Measurements from ENCODE around the gene NPDC1. TPM values are rescaled to one million over a fixed set of nuclear protein-coding genes. Genes with fewer than 3 reads are reported as not detected.

The NPDC1 gene, protein sequence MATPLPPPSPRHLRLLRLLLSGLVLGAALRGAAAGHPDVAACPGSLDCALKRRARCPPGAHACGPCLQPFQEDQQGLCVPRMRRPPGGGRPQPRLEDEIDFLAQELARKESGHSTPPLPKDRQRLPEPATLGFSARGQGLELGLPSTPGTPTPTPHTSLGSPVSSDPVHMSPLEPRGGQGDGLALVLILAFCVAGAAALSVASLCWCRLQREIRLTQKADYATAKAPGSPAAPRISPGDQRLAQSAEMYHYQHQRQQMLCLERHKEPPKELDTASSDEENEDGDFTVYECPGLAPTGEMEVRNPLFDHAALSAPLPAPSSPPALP
- 15.9 and 17.4 TPM in 2 replicates for total RNA-seq (2014; rRNA removed; shearing (Covaris generic))

DNA sequence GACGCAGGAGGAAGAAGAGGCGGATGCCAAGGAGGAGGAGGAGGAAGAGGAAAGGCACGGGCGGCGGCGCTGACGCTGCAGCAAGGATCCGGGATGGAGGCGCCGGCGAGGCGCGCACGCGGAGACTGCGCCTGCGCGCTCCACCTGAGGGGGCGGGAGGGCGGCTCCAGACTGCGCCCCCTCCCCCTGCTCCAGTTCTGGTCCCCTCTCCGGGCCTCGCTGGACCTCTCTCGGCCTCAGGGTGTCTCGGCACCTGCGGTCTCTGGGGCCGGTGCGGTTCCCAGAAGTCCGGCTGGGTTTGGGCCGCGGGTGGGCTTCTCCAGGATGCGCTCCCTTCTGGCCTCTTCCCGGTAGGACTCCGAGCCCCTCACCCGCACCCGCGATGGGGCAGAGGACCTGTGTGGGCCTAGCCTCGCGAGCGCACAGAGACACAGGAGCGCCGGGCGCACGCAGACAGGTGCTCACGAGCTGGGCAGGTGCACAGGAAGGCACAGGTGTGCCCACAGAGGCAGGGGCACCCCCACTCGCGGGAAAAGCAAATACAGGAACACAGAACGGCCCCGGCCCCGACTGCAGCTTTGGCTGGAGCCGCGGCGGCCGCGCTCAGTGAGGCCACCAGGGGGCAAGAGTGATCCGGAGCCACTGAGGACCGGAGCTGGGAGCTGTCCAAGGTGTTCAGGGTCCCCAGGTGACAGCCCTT, at the start of gene NPDC1:
NPDC1 (minus strand) TSS at position 90 of the 700 bp plus-strand sequence. CDS start 188 bp downstream, outside the sequence.
- peak; percentile 90 for DNase-seq (ENCODE audit: low read depth)

DNA sequence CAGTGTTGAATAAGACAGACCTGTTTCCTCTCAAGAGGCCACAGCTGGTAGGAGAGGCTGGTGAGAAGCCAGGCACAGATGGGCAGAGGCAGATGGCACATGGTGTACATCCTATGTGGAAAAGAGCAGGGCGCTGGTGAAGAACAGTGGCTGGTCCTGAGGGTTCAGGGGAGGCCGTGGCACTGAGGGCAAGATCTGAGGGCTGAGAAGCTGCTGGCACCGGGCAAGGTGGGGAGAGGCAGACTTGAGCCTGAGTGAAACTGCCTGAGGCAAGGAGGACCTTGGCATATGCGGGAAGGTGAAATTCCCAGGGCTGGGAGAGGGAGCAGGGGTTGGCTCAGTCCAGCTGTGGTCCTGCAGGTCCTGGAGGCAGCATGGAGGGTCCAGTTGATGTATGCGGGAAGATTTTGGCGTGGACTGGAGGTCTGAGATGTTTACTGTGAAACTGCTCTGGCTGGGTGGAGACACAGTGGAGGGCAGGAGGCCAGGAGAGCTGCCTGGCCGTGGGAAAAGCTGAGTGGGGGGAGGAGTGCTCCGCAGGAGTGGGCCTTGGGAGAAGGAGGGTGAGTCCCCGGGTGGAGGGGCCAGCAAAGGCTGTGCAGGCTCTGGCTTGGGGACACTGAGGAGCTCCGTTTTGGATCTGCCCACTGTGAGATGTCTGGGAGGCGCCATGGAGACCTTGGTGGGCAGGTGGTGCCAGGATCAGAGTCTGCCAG, 43.4 kb upstream of the NPDC1 start:
- no peak for DNase-seq (ENCODE audit: low read depth)

DNA sequence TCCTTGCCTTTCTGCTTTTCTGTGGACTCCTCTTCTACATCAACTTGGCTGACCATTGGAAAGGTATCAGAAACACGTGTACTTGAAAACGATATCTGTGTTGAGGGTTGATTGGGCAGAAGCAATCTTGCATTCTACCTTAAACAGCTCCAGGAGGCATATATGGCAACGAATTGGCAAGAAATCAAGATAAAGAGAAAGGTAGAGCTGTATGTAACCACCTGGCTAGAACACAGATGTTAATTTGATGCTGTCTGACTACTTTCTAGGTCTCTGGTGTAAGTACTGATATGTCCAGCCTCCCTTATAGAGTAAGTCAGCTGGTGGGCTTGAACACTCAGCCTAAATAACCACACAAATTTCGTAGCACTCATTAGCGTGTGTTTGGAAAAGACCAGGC, 42.1 kb upstream of the NPDC1 start:
- DNase-seq (ENCODE audit: low read depth): no peak

DNA sequence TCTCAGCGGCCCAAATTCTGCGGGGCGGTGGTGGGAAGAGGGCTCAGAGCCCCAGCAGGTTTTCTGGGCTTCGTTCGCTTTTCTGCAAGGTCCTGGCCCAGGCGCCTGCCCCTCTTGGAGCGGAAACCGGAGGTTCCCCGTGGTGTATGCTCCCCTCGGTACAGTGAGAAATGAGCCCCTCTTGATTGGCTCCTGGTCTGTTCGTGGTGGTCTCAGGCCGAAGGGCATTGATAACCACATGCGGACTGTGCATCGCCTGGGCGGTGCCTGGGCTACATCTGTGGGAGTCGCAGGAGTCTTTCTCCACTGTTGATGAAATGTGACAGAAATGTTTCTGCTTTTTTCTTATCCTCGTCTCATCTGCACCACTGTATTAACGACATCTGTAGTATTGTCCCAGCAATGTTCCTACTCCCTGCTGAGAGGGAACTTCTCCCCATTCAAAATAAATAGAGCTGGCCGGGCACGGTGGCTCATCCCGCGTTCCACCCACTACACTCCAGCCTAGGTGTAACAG, 41.5 kb upstream of the NPDC1 start:
- no peak for DNase-seq (ENCODE audit: low read depth)

DNA sequence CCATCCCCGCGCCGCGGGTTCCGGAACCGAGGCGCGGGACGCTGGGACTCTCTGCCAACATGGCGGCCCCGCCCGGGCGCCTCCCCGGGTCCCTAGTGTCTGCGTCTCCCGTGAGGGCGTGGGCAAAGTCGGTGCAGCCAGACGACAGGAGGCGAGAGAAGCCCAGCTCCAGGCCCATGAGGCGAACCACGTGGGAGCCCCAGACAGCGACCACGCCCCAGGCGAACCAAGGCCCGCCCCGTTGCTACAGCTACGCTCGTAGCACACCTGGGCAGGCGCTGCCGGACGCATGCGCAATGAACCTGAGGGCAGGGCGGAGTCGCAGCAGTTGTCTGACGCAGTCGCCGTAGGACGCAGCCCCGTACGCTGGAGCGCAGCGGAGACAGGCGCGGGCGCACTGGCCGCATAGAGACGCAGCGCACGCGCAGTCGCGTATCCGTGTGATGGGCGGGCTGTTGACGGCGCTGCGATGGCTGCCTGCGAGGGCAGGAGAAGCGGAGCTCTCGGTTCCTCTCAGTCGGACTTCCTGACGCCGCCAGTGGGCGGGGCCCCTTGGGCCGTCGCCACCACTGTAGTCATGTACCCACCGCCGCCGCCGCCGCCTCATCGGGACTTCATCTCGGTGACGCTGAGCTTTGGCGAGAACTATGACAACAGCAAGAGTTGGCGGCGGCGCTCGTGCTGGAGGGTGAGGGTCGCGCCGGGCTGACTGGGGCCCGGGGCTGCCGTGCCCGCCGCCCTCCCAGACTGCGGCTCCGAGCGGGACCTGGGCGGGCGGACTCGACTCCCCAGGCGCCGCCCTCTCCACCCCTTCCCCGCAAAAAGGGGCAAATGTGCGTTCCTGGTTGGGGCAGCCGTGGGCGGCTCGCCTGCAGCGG, 40.8 kb upstream of the NPDC1 start, which contains the start of gene MAN1B1:
MAN1B1 (plus strand) TSS at position 455 of the 878 bp plus-strand sequence; CDS start at position 470, 15 bp downstream.
- DNase-seq (ENCODE audit: low read depth): peak; percentile 100

DNA sequence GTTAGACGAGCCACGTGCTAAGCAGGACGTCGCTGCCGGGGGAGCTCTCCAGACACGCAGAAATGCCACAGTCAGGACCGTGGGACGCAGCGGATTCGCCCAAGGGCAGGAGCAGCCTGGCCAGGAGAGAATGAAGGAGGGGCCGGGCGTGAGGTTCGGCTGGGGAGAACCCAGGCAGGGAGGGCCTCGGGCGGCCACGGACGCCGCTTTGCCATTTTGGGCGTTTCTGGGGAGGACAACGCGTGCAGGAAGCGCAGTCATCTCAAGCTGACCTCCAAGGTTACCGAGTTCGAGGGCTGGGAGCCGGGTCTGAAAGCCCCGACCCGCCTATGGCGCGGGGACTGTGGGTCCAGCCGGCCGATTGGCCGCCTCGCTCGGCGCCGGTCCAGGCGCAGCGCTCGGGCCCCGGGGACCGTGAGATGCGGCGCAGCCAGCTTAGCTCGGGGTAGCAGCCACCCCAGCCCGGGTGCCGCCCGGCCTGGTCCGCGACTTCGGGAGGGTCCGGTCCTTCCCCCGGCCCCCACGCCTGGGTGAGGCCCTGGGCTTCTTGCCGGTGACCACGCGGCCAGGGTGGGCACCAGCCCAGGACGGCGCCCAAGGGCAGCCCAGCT, 40.0 kb upstream of the NPDC1 start:
- peak; percentile 62 for DNase-seq (ENCODE audit: low read depth)

DNA sequence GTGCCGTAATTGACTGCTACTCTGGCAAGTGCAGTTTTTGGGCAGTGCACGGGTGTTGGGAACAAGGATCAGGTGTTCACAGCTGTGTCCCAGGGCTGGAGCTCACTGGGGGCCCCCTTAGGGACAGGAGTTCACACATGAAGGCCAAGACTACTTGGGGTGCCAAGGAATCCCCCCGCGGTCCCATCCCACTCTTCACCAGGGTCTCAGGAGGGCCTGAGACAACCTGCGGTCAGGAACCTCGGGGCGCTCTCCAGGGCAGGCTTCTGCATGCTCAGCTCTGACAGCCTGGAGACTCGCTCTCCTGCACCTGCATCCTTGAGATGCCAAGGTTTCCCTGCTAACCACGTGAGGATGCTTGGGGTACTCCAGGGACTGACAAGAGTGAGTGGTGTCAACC, 38.5 kb upstream of the NPDC1 start:
- no peak for DNase-seq (ENCODE audit: low read depth)

DNA sequence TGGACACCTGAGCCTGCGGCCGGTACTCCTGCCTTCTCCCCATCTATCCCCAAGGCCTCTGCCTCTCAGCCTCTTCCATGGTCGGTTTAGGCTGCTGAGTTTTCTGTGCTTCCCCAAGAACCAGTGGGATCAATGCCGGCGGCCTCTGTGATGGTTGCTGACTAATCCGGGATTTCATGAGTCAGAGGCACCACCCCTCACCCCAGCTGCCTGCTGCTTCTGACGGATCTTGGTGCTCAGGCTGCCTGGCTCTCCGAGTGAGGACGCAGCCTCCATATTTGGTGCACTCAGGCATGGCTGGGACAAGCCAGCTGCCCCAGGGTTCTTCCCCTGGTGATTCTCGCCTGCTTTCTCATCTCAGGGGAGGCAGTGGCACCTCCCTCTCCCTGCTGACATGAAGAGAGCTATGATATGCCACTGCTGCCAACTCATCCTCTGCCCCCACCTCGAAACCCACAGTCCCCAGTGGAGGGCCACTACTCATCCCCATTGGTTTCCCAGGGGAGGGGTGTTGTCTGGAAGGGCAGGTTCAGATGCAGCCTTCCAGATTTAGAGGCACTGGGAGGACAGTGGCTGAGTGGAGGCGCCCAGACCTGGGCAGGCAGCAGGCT, 37.5 kb upstream of the NPDC1 start:
- DNase-seq (ENCODE audit: low read depth): peak; percentile 99

DNA sequence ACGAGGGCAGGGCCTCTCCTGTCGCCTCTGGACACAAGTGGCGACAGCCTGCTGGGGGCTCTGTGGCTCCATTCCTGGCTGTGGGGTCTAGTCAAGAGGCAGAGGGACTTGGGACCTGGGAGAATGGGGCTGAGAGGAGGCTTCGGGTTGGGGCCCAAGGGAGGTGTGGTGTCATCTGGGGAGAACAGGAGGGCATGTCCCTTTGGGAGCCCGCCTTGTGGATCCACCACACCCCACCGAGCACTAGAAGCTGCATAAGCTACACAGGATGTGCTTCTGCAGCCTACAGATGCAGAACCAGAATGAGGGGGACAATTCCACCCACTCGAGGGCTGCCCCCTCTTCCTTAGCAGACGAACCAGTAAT, 36.9 kb upstream of the NPDC1 start:
- DNase-seq (ENCODE audit: low read depth): no peak

DNA sequence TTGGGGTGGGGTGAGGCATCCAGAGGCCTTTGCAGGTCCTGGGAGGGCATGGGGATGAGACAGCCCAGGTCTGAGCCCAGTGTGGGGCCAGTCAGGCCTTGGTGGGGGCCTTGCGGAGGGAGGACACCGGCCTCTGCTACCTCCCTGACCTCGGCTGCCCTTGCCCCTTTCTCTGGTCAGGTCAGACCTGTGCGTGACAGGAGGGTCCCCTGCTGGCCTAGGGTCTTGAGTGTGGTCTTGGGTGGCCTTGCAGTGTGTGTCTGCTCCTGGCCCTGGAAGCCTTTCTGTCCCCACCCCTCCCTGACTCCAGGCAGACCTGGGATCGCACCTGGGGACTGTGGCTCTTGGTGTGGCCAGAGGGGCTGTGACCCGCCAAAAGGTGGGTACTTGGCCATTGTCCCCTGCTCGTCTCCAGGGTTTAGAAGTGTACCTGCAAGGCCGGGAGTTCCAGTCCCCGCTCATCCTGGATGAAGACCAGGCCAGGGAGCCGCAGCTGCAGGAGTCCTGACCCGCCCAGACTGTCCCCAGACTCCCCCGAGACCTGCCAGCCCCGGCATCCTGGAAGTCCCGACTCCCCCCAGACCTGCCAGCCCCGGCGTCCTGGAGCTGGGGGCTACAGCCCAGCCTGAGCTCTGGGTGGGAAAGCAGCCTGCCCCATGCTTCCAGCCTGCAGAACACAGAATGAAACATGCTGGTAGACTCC, 36.4 kb upstream of the NPDC1 start:
- no peak for DNase-seq (ENCODE audit: low read depth)

DNA sequence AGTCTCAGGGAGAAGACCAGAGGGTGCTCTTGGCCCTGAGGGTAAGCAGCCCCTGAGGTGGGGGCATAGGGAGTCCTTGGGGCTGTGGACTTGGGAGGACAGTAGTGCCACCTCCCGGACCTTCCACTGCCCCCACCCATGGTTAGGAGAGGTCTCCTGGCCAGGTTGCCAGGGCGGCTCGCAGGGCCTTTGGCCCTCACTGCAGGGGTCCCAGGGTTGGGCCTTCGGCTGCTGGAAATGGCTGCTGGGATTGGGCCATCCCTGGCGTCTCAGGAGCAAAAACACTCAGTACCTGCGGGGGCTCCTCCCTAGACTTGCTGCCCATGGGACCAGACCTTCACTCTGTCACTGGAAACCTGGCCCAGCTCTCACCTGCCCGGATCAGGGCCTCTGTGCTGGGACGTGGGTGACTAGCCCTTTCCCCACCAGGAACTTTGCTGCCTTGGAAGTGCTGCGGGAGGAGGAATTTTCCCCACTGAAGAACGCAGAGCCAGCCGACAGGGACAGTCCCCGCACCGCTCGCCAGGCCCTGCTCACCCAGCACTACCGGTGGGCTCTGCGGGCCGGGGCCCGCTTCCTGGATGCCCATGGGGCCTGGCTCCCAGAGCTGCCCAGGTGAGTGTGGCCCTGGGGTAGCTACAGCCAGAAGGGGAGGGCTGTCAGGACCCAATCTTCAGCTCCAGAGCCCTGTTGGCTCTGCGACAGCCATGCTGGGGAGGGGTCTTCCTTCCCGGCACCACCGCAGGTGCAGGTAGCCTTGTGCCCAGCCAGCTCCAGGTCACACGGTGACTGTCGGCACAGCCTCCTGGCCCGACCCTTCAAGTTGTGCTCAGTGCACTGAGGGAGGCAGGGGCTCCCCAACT, 34.5 kb upstream of the NPDC1 start:
- no peak for DNase-seq (ENCODE audit: low read depth)

DNA sequence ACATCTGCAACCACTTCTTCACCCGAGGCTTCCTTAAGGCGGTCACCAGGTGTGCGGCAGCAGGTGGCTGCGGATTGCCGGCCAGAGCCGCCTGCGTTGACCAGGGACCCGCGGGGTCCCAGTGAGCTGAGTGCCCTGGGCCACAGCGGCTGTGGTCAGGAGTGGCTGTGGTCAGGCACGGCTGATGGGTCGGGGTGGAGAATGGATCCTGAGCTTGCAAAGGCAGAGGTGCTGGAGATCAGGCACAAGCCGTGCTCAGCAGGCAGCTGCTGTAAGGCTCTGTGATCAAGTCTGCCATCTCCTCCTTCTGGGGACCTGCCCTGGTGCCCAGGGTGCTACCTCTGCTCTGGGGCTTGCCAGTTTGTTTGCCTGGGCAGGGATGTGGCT, 33.4 kb upstream of the NPDC1 start:
- DNase-seq (ENCODE audit: low read depth): no peak

DNA sequence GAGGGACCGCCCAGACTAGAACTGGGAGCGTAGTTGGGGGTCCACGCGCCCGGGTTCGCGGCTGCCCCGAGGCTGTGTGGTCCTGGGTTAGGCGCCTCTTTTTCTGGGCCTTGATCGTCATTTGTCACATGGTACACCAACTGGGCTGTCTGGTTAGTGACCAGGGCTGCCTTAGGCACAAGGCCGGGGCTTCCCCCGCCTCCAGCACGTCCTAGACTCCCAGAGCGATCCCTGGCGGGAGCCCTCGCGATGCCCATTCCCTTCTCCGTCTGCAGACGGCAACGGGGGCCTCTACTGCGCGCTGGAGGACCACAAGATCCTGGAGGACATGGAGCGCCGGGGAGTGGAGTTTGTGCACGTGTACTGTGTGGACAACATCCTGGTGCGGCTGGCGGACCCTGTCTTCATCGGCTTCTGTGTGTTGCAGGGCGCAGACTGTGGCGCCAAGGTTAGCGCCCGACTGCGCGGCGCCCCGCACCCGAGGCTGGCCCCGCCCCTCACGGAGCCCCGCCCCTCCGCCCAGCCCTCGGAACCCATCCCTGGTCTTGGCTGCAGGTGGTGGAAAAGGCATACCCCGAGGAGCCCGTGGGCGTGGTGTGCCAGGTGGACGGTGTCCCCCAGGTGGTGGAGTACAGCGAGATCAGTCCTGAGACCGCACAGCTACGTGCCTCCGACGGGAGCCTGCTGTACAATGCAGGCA, 32.9 kb upstream of the NPDC1 start:
- no peak for DNase-seq (ENCODE audit: low read depth)

DNA sequence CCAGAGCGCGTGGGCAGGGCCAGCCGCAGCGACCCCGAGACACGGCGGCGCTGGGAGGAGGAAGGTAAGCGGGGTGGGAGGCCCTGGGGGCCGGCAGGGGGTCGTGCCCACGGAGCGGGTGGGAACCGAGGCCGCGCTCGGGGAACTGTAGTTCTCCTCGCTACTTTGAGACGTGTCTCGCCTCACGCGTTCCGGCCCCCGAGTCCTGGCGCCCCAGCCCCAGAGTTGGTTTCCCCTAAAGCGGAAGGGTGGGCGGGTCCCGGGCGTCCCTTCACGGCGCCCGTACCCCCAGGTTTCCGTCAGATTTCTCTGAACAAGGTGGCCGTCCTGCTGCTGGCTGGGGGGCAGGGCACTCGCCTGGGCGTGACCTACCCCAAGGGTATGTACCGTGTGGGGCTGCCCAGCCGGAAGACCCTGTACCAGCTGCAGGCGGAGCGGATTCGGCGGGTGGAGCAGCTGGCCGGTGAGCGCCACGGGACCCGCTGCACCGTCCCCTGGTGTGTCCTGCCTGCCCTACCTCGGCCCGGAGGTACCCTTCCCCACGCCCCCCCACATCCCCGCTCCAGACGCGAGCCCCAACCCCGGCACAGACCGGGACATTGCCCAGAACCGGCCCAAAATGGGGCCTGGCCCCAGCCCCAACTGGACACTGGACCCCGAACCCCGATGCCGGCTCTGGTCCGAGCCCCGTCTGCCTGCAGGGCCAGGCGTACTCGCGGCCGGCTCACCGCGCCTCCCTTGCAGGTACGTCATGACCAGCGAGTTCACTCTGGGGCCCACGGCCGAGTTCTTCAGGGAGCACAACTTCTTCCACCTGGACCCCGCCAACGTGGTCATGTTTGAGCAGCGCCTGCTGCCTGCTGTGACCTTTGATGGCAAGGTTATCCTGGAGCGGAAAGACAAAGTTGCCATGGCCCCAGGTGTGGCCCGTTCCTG, 32.0 kb upstream of the NPDC1 start:
- no peak for DNase-seq (ENCODE audit: low read depth)

DNA sequence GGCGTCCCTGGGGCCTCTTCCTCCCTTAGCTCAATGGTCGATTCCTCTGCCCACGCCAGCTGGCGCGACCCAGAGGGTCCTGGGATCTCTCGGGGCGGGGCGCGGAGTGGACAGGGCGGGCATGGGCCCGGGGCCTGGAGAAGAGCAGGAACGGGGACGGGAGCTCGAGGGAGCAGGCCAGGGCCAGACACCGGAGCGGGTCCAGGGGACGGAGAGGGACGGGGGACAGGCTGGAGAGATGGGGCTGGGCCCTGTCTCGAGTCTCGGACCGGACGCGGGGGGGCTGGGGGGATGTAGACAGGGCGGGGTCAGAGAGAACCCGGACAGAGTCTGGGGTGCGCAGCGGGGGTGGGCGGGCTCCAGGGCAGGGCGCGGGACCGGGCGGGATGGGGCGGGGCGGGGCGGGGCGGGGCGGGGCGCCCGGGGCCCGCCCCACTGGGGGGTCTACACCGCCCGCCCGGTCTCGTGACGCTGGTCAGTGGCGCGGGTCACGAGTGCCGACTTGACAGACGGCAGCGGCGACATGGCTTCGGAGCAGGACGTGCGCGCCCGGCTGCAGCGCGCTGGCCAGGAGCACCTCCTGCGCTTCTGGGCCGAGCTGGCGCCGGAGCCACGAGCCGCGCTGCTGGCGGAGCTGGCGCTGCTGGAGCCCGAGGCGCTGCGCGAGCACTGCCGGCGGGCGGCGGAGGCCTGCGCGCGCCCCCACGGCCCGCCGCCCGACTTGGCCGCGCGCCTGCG, 31.2 kb upstream of the NPDC1 start, which contains the start of gene UAP1L1:
UAP1L1 (plus strand) TSS at position 508 of the 738 bp plus-strand sequence; CDS start at position 524, 16 bp downstream.
- DNase-seq (ENCODE audit: low read depth): peak; percentile 76

DNA sequence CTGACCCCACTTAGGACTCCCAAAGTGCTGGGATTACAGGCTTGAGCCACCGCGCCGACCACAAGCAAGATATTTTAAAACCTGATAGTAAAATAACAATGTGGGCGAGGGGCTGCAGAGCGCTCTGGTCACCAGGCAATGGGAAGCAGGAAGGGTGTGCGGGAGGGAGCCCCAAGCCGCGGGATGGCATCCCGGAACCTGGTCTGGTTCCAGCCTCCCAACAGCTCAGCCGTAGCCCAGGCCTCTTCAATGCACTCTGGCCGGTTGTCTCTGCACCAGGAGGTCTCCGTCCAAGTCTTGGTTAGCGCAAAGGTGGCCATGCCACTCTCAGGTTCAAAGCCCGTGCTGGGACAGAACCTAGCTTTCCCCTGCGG, 30.6 kb upstream of the NPDC1 start:
- no peak for DNase-seq (ENCODE audit: low read depth)
